Measurements from ENCODE around the gene DMXL2. TPM values are rescaled to one million over a fixed set of nuclear protein-coding genes. Genes with fewer than 3 reads are reported as not detected.

The DMXL2 gene
- total RNA-seq, 1 experiment from 2014 or later, result 10.9 TPM

DNA sequence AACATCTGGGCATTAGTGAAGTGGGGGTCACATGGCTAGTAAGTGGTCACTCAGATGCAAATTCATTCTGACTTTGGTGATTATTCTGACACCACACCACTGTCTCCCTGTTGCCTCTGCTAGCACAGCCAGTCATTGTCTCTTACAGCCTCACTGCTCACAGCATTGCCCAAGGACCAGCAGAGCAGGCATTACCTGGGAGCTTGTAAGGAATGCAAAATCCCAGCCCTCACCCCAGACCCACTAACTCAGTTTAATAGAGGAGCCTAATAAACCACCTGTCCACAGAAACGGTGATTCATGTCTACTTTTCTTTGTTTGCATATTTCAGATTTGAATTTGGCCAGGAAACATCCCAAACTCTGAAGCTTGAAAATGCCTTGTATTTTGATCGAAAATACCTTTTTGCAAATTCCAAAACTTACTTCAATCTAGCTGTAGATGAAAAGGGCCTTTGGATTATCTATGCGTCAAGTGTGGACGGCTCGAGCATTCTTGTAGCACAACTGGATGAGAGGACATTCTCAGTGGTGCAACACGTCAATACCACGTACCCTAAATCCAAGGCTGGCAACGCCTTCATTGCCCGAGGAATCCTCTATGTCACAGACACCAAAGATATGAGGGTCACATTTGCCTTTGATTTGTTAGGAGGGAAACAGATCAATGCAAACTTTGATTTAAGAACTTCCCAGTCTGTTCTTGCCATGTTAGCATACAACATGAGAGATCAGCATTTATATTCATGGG, 218.4 kb downstream of the DMXL2 start:
- 0 out of 2 replicates have a peak, but pooled peaks cover under 1% of the 10 kb centered on the region for H3K27me3 ChIP-seq (ENCODE audit: low read length)
- no peaks in the 10 kb centered on the region for H3K9me3 ChIP-seq (ENCODE audit: low read length)
- H3K27ac ChIP-seq (ENCODE audit: low read length), result no peak overlapping the region
- H3K4me1 ChIP-seq (ENCODE audit: insufficient read depth, low read length), result peaks cover 28% of the 10 kb centered on the region
- no peak overlapping the region for H3K9ac ChIP-seq (ENCODE audit: low read length)
- TF ChIP-seq EZH2phosphoT487 (IDR thresholded peaks at IDR 0.05; ENCODE audit: borderline replicate concordance, low read length), result no peak
- TF ChIP-seq CTCF (conservative IDR thresholded peaks at IDR 0.05; ENCODE audit: low read depth, low read length), result no peak
- no peak for TF ChIP-seq EZH2 (IDR thresholded peaks at IDR 0.05; ENCODE audit: low read length, unreplicated experiment)
- H3K4me3 ChIP-seq (ENCODE audit: low read length), result peak overlapping the region; percentile 27; the same call in 1 of the 2 replicates
- no peaks in the 10 kb centered on the region for H4K20me1 ChIP-seq (ENCODE audit: low read length)
- intact Hi-C loops (cut with micrococcal nuclease), result loop anchor here (1.0 to 5.0 kb wide), 3 partner anchors 95 to 241 kb away; no protein-coding TSS in a partner anchor
- no peaks in the 10 kb centered on the region for H3K79me2 ChIP-seq (ENCODE audit: low read length)
- no peaks in the 10 kb centered on the region for H3F3A ChIP-seq (ENCODE audit: low read length, unreplicated experiment)
- no peaks in the 10 kb centered on the region for H3K36me3 ChIP-seq (ENCODE audit: low read depth, low read length)
- peak; percentile 55 for DNase-seq
- H2AFZ ChIP-seq (ENCODE audit: low read length), result peak overlapping the region; percentile 58; the same call in 1 of the 2 replicates
- POLR2A ChIA-PET (ENCODE audit: unreplicated experiment), result no interaction called here
- peak overlapping the region; percentile 47 for H3K4me2 ChIP-seq (ENCODE audit: low read length)
- no TSS peak for BruUV-seq (replicated peaks)
- H3K9me2 ChIP-seq (replicated peaks; ENCODE audit: low read length), result no peaks in the 10 kb centered on the region
- ATAC-seq, result peak; percentile 56
- CTCF ChIA-PET, result no interaction called here

GRCh38 chr15:51403072-51403878, 219.3 kb downstream of the DMXL2 start:
- Histone ChIP-seq H3K79me2 (ENCODE audit: low read length) (no peaks in the 10 kb centered on the region), H3K9me3 (ENCODE audit: low read length) (no peaks in the 10 kb centered on the region), H2AFZ (ENCODE audit: low read length) (peak overlapping the region; percentile 58), H3K9ac (ENCODE audit: low read length) (no peak overlapping the region), H3K27me3 (ENCODE audit: low read length) (peaks cover 3% of the 10 kb centered on the region; the same call in 1 of the 2 replicates), H3K4me2 (ENCODE audit: low read length) (peak overlapping the region; percentile 47), H3K27ac (ENCODE audit: low read length) (no peak overlapping the region), H4K20me1 (ENCODE audit: low read length) (no peaks in the 10 kb centered on the region), H3K36me3 (ENCODE audit: low read depth, low read length) (no peaks in the 10 kb centered on the region), H3K4me3 (ENCODE audit: low read length) (peak overlapping the region; percentile 27; the same call in 1 of the 2 replicates), H3K9me2 (replicated peaks; ENCODE audit: low read length) (no peaks in the 10 kb centered on the region), H3K4me1 (ENCODE audit: insufficient read depth, low read length) (peaks cover 28% of the 10 kb centered on the region), H3F3A (ENCODE audit: low read length, unreplicated experiment) (no peaks in the 10 kb centered on the region)
- DNase-seq (peak; percentile 76), ATAC-seq (peak; percentile 71)
- ChIA-PET POLR2A (ENCODE audit: unreplicated experiment) (no interaction called here), CTCF (no interaction called here)
- intact Hi-C loops (cut with micrococcal nuclease), result loop anchor here (1.0 to 5.0 kb wide), 3 partner anchors 96 to 240 kb away; no protein-coding TSS in a partner anchor
- BruUV-seq (replicated peaks), result no TSS peak
- TF ChIP-seq CTCF (conservative IDR thresholded peaks at IDR 0.05; ENCODE audit: low read depth, low read length) (peak; percentile 70), EZH2 (IDR thresholded peaks at IDR 0.05; ENCODE audit: low read length, unreplicated experiment) (no peak), EZH2phosphoT487 (IDR thresholded peaks at IDR 0.05; ENCODE audit: borderline replicate concordance, low read length) (no peak)

All from PC-3 (cell line).